Posterior vena cava (tissue), 2 donors: ENCODE data around the gene TKFC. TPM values are rescaled to one million over a fixed set of nuclear protein-coding genes. Genes with fewer than 3 reads are reported as not detected.
A peak's percentile ranks its signal among the peaks of the same experiment; 100 is the strongest.

ENCODE experiments used
- DNase-seq: peaks from one replicate; pipeline ENCODE4 v3.0.0-alpha.2; 2020; ENCODE audit warnings: low spot score
- intact Hi-C, 2 donors: fragments of 100-400 bp; cut with DNase I; formaldehyde crosslinking; loops; one replicate each; pipeline versions ENCODE4 v1.14.1 to v1.14.2; 2022 to 2023
- total RNA-seq, 2 donors: library from RNA; stranded (reverse); fragmentation: NEBNext Ultra II Directional; extraction: Animal tissue kit (Norgen Biotek cat#: 25700); gene quantifications; one replicate each; pipeline ENCODE4 v1.2.1, GENCODE V29; 2021
- donor health status: DM: yes; HTN: yes; CAD: no.
- donor health status: DM: yes; HTN: yes; CAD: no.

TKFC gene
- total RNA-seq, 2 donors from 2014 or later, result 15.2 to 24.6 TPM

- no peak for DNase-seq
- intact Hi-C loops, result no loop called here
These were observed 8.0 kb downstream of the TKFC start for GRCh38 chr11:61340979-61341378.

DNA sequence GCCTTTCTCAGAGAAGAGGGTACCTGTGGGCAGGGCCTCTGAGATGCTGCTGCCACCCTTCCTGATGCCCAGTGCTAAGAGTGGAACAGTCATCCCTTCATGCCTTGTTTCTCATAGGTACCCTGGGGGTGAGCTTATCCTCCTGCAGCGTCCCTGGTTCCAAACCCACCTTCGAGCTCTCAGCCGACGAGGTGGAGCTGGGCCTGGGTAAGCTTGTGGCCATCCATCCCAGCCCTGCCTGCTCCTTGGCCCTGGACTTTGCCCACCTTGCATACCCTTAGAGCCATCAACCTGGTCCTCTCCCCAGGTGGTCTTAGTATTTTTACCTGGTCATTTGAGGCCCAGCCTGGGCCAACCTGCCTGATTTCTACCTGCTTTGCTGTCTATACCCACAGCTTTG, 8.7 kb downstream of the TKFC start:
- peak; percentile 58 for DNase-seq
- intact Hi-C loops, result no loop called here

GRCh38 chr11:61342207-61342803, 9.3 kb downstream of the TKFC start:
- intact Hi-C loops, result no loop called here
- DNase-seq, result no peak

DNA sequence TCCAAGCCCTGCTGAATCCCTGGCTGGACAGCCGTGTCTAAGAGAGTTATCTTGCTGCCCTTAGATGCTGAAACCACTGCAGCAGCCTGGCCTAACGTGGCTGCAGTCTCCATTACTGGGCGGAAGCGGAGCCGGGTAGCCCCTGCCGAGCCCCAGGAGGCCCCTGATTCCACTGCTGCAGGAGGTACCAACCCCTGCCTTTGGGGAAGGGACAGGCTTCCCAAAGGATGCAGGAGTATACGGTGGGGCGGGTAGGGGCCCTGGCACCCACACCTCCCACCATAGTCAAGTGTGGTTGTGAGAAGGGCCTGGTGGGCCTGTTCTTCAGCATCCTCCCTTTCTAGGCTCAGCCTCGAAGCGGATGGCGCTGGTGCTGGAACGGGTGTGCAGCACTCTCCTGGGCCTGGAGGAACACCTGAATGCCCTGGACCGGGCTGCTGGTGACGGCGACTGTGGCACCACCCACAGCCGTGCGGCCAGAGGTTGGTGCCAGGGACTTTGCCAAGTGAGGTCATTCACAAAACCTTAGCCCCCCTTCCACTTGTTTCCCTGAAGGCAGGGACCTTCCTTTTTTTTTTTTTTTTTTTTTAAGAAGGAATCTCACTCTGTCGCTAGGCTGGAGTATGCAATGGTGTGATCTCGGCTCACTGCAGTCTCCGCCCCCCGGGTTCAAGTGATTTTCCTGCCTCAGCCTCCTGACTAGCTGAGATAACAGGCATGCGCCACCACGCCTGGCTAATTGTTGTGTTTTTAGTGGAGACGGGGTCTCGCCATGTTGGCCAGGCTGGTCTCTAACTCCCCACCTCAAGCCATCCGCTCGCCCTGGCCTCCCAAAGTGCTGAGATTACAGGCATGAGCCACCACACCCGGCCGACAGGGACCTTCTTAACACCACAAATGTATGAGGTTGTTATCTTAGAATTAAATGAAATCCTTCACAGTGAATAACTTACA, 11.0 kb downstream of the TKFC start:
- intact Hi-C loops, result no loop called here
- DNase-seq, result peak; percentile 64

DNA sequence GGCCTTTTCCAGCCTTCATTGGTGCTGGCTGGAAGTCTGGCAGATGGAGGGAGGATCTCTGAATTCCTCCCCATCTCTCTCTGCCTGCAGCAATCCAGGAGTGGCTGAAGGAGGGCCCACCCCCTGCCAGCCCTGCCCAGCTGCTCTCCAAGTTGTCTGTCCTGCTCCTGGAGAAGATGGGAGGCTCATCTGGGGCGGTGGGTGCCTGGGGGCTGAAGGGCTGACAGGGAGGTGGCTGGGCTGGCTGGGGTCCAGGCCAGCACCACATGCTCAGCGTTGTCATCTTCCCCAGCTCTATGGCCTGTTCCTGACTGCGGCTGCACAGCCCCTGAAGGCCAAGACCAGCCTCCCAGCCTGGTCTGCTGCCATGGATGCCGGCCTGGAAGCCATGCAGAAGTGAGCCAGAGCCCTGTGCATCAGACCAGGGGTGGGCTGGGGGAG, 12.2 kb downstream of the TKFC start:
- intact Hi-C loops, result no loop called here
- DNase-seq, result peak; percentile 77

DNA sequence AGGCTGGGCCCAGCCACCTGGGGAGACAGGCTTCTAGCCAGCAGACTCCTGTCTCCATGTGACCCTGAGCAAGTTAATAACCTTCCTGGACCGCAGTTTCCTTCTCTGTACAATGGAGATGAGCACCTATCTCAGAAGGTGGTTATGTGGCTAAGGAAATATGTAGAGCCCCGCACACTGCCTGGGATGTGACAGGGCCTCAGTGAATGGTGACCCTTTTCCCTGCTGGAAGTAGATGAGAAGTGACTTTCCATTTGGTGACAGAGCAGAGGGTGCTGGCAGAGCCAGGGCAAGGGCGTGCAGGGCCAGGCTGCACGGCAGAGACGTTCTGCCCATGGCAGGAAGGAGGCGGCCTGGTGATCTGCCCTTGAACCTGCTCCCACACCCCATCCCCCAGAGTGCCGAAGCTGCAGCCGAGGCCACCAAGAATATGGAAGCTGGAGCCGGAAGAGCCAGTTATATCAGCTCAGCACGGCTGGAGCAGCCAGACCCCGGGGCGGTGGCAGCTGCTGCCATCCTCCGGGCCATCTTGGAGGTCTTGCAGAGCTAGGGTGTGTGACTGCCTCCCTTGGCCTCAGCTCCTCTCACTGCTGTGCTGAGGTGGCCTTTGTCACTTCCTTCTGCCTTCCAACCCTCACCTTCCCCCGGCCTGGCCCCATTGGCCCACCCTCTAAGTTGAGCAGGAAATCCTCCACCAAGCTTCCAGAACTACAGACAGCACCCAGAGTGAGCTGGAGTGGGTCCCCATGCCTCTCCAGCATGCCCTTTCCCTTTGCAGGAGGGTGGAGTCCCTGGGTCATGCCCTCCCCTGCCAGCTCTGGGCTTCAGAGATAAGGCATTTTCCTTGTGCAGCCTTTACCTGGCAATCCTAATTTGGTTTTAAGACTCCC, 13.2 kb downstream of the TKFC start:
- peak; percentile 70 for DNase-seq
- intact Hi-C loops, result no loop called here

DNA sequence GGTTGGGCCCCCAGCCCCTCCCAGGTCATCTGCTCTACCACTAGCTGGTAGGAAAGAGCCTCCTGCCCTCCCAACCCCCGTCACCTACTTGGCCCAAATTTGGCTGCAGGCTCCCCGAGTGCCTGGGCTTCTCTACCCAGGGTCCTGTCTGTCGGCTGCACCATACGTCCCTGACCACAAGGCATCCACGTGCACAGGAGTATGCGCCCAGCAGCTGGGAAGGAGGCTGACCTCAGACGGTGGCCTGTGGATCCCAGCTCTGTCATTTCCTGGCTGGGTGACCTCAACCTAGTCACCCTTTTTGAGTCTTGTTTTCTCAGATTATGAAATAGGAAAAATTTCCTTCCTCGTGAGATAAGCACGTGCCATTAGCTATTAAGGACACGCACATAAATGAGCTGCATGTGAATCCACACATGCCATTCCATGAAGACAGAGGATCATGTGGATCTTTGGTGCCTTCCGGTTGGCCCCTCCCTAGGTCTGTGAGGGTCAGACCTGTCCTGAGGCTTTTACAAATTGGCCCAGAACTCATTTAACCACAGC, 15.0 kb downstream of the TKFC start:
- intact Hi-C loops, result no loop called here
- DNase-seq, result peak; percentile 83

DNA sequence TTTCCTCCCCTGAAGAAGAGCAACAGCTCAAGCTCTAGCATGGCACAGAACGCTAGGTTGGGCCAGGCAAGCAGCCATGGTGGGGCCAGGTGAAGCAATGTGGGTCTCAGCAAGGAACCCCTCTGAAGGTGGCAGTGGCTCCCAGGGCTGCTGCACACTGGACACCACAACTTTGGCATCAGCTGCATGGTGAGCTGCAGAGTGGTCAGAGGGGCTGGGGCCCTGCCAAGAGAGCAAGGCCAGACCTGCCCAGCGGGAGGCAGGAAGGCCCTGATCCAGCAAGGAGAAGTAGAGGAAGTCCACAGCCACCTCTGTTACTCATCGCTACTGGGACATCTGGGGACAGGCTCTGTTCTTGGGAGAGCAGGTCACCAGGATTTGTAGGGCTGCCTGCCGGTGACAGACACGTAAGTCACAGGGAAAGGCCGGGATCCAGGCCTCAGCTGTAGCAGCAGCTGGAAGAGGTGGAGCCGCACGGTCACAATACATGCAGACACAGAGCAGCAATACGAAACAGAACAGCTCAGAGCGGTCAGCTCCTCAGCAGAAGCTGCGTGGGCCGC, 16.2 kb downstream of the TKFC start:
- peak; percentile 68 for DNase-seq
- intact Hi-C loops, result no loop called here

GRCh38 chr11:61349916-61350315, 16.9 kb downstream of the TKFC start:
- intact Hi-C loops, result no loop called here
- peak; percentile 54 for DNase-seq

GRCh38 chr11:61350336-61350735, 17.3 kb downstream of the TKFC start:
- intact Hi-C loops, result no loop called here
- DNase-seq, result peak; percentile 50

GRCh38 chr11:61350803-61351202, 17.8 kb downstream of the TKFC start:
- intact Hi-C loops, result no loop called here
- peak; percentile 58 for DNase-seq

DNA sequence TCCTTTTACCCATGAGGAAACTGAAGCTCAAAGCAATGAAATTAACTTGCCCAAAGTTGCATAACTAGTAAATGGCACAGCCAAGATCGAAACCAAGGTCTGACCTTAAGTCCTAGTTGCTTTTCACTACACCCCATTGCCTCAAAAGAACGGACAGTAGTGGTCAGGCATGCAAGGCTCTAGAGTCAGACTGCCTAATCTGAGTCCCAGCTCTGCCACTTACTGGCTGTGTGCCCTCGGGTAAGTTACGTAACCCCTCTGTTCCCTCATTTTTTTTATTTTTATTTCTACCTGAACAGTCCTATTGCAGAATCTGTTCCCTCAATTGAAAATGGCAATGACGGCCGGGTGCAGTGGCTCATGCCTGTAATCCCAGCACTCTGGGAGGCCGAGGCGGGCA, 19.0 kb downstream of the TKFC start:
- intact Hi-C loops, result no loop called here
- DNase-seq, result peak; percentile 13

DNA sequence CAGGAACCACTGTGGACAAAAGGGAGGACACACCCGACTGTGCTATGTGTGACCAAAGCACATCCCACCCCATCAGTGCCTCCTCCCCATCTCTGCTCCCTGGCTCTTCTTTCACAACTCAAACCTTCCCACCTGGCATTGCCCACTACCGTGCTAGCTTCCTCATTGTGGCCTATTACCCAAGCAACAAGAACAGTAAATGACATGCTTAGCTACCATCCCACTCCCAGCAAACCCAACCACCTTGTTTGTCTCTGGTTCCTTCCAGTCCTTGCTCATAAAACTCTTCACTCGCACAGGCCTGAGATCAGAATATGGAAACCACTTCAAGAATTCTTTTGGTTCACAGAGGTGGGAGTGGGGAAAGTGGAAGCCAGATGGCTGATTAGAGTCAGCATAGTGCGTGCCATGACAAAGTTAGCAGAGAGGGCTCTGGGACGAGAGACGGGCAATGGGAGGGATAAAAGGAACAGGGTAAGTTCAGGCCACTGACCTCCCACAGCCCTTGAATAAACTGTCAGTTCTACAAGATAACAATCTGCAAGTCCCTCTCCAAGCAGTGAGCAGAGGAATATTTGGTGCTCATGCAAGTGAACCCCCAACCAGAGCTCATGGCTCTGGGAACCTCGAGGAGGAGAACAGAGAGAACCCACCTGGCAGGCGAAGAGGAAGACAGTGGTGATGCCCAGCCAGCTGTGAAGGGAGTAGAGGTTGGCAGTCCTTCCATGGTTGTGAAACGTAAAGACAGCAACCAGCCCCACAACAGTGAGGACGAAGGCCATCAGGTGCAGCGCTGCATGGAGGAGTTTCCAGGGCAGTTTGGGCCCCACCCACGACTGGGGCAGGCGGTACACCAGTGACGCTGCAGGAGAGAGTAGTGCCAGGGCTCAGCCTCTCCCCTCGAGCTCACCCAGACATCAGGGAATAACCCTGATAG, 20.4 kb downstream of the TKFC start:
- intact Hi-C loops, result no loop called here
- peak; percentile 70 for DNase-seq

DNA sequence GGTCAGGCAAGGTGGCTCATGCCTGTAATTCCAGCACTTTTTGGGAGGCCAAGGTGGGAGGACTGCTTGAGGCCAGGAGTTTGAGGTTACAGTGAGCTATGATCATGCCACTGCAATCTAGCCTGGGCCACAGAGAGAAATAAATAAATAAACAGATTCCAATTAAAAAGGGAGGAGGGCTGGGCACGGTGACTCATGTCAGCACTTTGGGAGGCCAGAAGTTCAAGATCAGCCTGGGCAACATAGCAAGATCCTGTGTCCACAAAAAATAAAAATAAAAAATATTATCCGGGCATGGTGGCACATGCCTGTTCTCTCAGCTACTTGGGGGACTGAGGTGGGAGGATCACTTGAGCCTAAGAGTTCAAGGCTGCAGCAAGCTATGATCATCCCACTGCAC, 21.2 kb downstream of the TKFC start:
- DNase-seq, result no peak
- intact Hi-C loops, result no loop called here

DNA sequence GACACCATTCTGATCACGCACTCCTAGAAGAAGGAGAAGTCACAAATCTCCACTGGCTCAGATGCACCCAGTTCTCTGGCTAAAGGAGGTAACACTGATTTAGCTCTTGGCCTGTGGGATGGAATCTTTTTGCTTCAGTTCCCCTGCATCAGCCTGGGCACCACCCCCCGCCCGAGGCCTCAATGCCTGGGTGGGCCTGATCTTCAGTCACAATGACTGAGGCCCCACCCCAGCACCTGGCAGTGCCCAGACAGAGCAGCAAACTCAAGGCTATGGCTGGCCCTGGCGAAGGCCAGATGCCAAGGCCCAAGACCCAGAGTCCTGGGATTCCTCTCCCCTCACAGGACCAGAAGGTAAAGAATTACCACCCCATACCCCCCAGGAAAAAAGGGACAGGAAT, 23.7 kb downstream of the TKFC start:
- no peak for DNase-seq
- intact Hi-C loops, result no loop called here

DNA sequence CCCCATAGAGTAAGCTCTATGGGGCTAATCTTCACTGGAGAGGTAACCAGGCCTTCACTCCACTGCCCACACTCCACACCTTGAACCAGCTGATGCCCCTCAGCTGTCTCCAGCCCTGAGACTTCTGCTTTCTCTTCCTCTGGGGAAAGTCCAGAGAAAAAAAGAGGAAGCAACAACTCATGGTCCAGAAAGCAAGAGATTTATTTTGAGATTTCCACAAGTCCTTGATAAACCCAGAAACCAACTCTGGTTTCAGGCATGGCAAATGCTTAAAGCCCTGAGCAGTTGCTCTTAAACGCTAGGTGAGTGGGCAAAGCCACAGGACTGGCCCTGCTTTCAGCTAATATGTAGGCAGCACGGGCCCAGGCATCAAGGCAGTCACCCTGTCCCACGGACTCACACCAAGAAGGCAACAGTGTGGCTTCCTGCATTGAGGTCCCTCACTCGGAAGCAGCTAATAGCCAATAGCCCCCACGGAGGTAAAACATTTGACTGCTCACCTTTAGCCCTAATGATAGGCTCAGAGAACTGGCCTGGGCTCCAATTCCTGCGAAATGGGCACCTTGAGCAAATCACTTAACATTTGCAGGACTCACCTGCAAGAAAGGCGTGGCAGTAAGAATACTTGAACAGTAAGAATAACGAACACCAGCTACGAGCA, 24.3 kb downstream of the TKFC start:
- no peak for DNase-seq
- intact Hi-C loops, result no loop called here

GRCh38 chr11:61357894-61358239, 24.8 kb downstream of the TKFC start:
- DNase-seq, result no peak

DNA sequence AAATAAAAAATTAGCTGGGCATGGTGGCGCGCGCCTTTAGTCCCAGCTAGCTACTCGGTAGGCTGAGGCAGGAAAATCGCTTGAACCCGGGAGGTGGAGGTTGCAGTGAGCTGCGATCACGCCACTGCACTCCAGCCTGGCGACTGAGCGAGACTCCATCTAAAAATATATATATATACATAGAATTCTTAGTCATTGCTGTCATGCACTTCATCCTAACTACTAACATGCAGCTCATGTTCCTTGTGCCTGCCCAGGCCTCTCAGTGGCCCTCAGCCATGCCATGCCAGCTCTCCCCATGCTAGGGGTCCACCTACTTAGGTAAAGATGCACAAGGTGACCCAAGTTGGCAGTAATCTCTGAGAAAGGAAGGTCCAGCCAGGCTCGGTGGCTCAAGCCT, 25.5 kb downstream of the TKFC start:
- DNase-seq, result no peak
- intact Hi-C loops, result no loop called here

More at GRCh38 chr11:61357894-61358239, 24.8 kb downstream of the TKFC start:
- intact Hi-C loops, result no loop called here
